HEK293T (cell line): Measurements from ENCODE around the gene MRPS6.

Experiments
- ARNT ChIP-seq: fragments of 450-650 bp; IDR thresholded peaks from 2 replicates; pipeline ENCODE4 v1.6.1; 2017; ENCODE audit warnings: mild to moderate bottlenecking
- BHLHE40 ChIP-seq: fragments of 450-650 bp; IDR thresholded peaks from 2 replicates; pipeline ENCODE4 v1.6.1; 2016; ENCODE audit warnings: mild to moderate bottlenecking, moderate library complexity, borderline replicate concordance
- CTBP1 ChIP-seq: fragments of 450-650 bp; IDR thresholded peaks from 2 replicates; pipeline ENCODE4 v1.6.1; 2016; ENCODE audit warnings: borderline replicate concordance
- FOXA1 ChIP-seq: fragments of 450-650 bp; IDR thresholded peaks from 2 replicates; pipeline ENCODE4 v1.6.1; 2016; ENCODE audit warnings: mild to moderate bottlenecking
- FOXM1 ChIP-seq: fragments of 450-650 bp; IDR thresholded peaks from 2 replicates; pipeline ENCODE4 v1.6.1; 2017; ENCODE audit warnings: mild to moderate bottlenecking, borderline replicate concordance
- HDGF ChIP-seq: fragments of 450-650 bp; IDR thresholded peaks from 2 replicates; pipeline ENCODE4 v1.6.1; 2017; ENCODE audit warnings: antibody characterized with exemption, borderline replicate concordance
- LEF1 ChIP-seq: fragments of 450-650 bp; IDR thresholded peaks from 2 replicates; pipeline ENCODE4 v1.6.1; 2017; ENCODE audit warnings: mild to moderate bottlenecking, borderline replicate concordance
- NFRKB ChIP-seq: fragments of 450-650 bp; IDR thresholded peaks from 2 replicates; pipeline ENCODE4 v1.6.1; 2016; ENCODE audit warnings: mild to moderate bottlenecking, moderate library complexity
- PKNOX1 ChIP-seq: fragments of 450-650 bp; IDR thresholded peaks from 2 replicates; pipeline ENCODE4 v1.6.1; 2016
- SP1 ChIP-seq: fragments of 450-650 bp; IDR thresholded peaks from 2 replicates; pipeline ENCODE4 v1.6.1; 2017
- SUZ12 ChIP-seq: fragments of 450-650 bp; IDR thresholded peaks from 2 replicates; pipeline ENCODE4 v1.6.1; 2016; ENCODE audit warnings: mild to moderate bottlenecking

DNA sequence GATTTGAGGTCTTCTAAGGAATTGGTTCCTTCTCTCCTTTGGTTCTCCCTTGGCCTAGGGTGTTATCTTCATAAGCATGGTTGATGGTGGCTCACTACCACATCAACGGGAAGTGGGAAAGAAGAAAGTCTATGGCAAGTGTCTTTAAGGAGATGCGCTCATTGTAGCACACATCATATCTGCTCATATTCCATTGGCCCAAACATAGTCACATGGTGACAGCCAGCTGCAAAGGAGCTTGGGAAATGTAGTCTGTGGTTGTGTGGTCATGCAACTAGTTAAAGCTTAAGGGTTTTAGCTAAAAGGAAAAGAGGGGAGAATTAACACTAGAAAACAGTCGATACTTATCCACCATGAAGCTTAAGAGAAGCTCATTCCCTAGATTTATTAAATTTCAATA lies 11.4 kb upstream of the MRPS6 start:
- TF ChIP-seq BHLHE40 (no peak), CTBP1 (no peak), NFRKB (no peak), FOXM1 (no peak), SUZ12 (no peak), FOXA1 (no peak), ARNT (no peak), HDGF (no peak), SP1 (no peak), PKNOX1 (no peak), LEF1 (no peak)
